Heart left ventricle (tissue), 13 donors: ENCODE results near the gene MBD3.

Experiments used
- CTCF ChIP-seq, 12 donors: fragments of 200-600 bp; sonication (generic) in 4 of 12; IDR thresholded peaks; one replicate each; pipeline versions ENCODE4 v1.5.0 to v1.8.0; 2018 to 2022; ENCODE audit warnings: antibody characterized with exemption in 12 of 12, mild to moderate bottlenecking in 5 of 12
- POLR2A ChIP-seq, 2 donors: fragments of 450-650 bp; IDR thresholded peaks; one replicate each; pipeline ENCODE4 v1.6.1; 2017; ENCODE audit warnings: antibody characterized with exemption in 2 of 2, mild to moderate bottlenecking in 2 of 2, moderate library complexity in 2 of 2
- donor health status: ischemic (EF 13 %, LVEDD 7.1; RV severe dilation, severe dysfunction).
- donor health status: DM: no; HTN: yes; CAD: no.
- donor health status: DM: no; HTN: no; CAD: no.
- donor health status: ischemic (EF 25% LVEDD 6.9; RV normal size, moderate dysfunction).
- donor health status: ischemic (EF 25% LVEDD 5.7; RV mildly dilated, moderate dysfunction).
- donor health status: ischemic (EF 35%, LVEDD 5.7; RV mildly dilated, moderate dysfunction).
- donor health status: nonischemic (EF 11% LVEDD 7.7; RV severe dilation, severe dysfunction).
- donor health status: DM: yes; HTN: yes; CAD: no.
- donor health status: PGD.
- donor health status: ischemic (EF 29% LVEDD 5.4; RV normal size, mild dysfunction).
- donor health status: nonischemic (EF 23%, LVEDD 6.1; RV moderate dilation, normal function).

DNA sequence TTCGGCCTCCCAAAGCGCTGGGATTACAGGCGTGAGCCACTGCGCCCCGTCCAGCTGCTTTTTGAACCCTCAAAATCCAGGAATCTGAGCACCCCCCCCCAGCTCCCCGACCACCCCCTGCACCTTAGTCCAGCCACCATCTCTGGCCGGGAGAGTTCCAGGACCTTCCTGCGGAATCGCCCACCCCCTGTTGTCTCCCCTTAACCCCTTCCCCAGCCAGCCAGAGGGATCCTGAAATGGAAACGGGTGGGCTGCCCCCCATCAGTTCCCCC is 772 bp upstream of the MBD3 start:
- no peak for TF ChIP-seq POLR2A (IDR thresholded peaks at IDR 0.05)
- TF ChIP-seq CTCF (IDR thresholded peaks at IDR 0.05) = no peak
